Spleen (tissue), 11 donors: ENCODE results near the gene ZNF205. TPM values are rescaled to one million over a fixed set of nuclear protein-coding genes. Genes with fewer than 3 reads are reported as not detected.
A peak's percentile ranks its signal among the peaks of the same experiment; 100 is the strongest.

Source experiments
- DNase-seq: peaks from one replicate; pipeline ENCODE4 v3.0.0-alpha.2; 2020
- H3K27ac ChIP-seq, 8 donors: fragments of 200-600 bp; sonication (generic) in 7 of 8; 1 replicate in 4 of 8; 2 replicates in 4 of 8; pipeline versions ENCODE4 v1.5.0 to v1.8.0; 2016 to 2021; ENCODE audit warnings: inconsistent platforms in 4 of 8, mild to moderate bottlenecking in 4 of 8, moderate library complexity in 1 of 8
- H3K27me3 ChIP-seq, 7 donors: fragments of 200-600 bp; sonication (generic) in 6 of 7; replicated peaks in 1 of 7; 1 replicate in 4 of 7; 2 replicates in 3 of 7; pipeline versions ENCODE4 v1.5.0 to v1.8.0; 2016 to 2021; ENCODE audit warnings: inconsistent platforms in 3 of 7, mild to moderate bottlenecking in 1 of 7
- H3K36me3 ChIP-seq, 6 donors: fragments of 200-600 bp; sonication (generic) in 5 of 6; 1 replicate in 4 of 6; 2 replicates in 2 of 6; pipeline versions ENCODE4 v1.5.0 to v1.8.0; 2016 to 2021; ENCODE audit warnings: inconsistent platforms in 2 of 6
- H3K4me1 ChIP-seq, 6 donors: fragments of 200-600 bp; sonication (generic) in 5 of 6; 1 replicate in 3 of 6; 2 replicates in 3 of 6; pipeline versions ENCODE4 v1.5.0 to v1.8.0; 2016 to 2021; ENCODE audit warnings: inconsistent platforms in 3 of 6
- H3K4me3 ChIP-seq, 8 donors: fragments of 200-600 bp; sonication (generic) in 7 of 8; 1 replicate in 4 of 8; 2 replicates in 4 of 8; pipeline versions ENCODE4 v1.5.0 to v1.8.0; 2016 to 2021; ENCODE audit warnings: inconsistent platforms in 4 of 8, mild to moderate bottlenecking in 4 of 8, moderate library complexity in 2 of 8
- H3K9me3 ChIP-seq, 8 donors: fragments of 200-600 bp; sonication (generic) in 7 of 8; 1 replicate in 4 of 8; 2 replicates in 4 of 8; pipeline versions ENCODE4 v1.5.0 to v1.8.0; 2016 to 2021; ENCODE audit warnings: inconsistent platforms in 4 of 8
- CTCF ChIP-seq, 11 experiments: fragments of 200-600 bp in 7 of 11; fragments of 450-650 bp in 4 of 11; sonication (generic) in 4 of 11; IDR thresholded peaks in 8 of 11; conservative IDR thresholded peaks in 3 of 11; 1 replicate in 7 of 11; 2 replicates in 4 of 11; pipeline versions ENCODE4 v1.4.0 to v1.8.0; 2016 to 2021; ENCODE audit warnings: antibody characterized with exemption in 11 of 11, inconsistent platforms in 4 of 11, mild to moderate bottlenecking in 1 of 11
- POLR2A ChIP-seq, 3 donors: fragments of 450-650 bp; IDR thresholded peaks; one replicate each; pipeline ENCODE4 v1.5.1; 2017; ENCODE audit warnings: antibody characterized with exemption in 3 of 3, mild to moderate bottlenecking in 1 of 3
- POLR2AphosphoS5 ChIP-seq, 3 donors: sonication (generic); formaldehyde crosslinking; IDR thresholded peaks; one replicate each; pipeline ENCODE4 v1.5.1; 2017; ENCODE audit warnings: antibody characterized with exemption in 3 of 3
- whole genome bisulfite sequencing, 5 donors: extraction: QIAGEN DNeasy Blood & Tissue Kit in 3 of 5; methylation state at CpG; one replicate each; pipeline versions ENCODE4 v1.1.5 to v1.1.7; 2013 to 2018; 5-methylcytosine and 5-hydroxymethylcytosine counted together
- intact Hi-C: fragments of 100-400 bp; cut with DNase I; formaldehyde crosslinking; loops from one replicate; pipeline ENCODE4 v1.15.0; 2023; ENCODE audit warnings: low total_unique reads
- polyA plus RNA-seq, 3 donors: library from polyadenylated mRNA; stranded (reverse); fragments of 200-250 nt; gene quantifications; one replicate each; pipeline ENCODE4 v1.2.1, GENCODE V29; 2013
- total RNA-seq, 7 donors: library from RNA; depleted of rRNA in 3 of 7; stranded (reverse); fragments of >200 nt in 3 of 7; fragmentation: NEBNext Ultra II Directional in 4 of 7; extraction: Animal tissue kit (Norgen Biotek cat#: 25700) in 4 of 7; gene quantifications; one replicate each; pipeline versions ENCODE4 v1.1.0 to v1.2.1, GENCODE V29; 2016 to 2021
- donor health status: healthy with polysubstance abuse.
- donor health status: DM: no; HTN: no; CAD: no; lungs with moderate emphysema.
- donor health status: DM: no; HTN: no; CAD: no.
- donor health status: Bipolar disorder and iron deficiency.
- donor health status: healthy.
- donor health status: DM: no; HTN: no; CAD: no.
- donor health status: DM: yes; HTN: yes; CAD: no.

ZNF205 gene
- total and polyA plus RNA-seq, 10 donors, result 3.5 to 14.2 (median 6.1) TPM

GRCh38 chr16:3161235-3162018 lies 49.0 kb downstream of the ZNF205 start:
- WGBS, 5 donors, result 91 to 92% (median 91%) methylated on average over 33 to 36 of the region's 36 CpGs
- Histone ChIP-seq H3K27ac (no peak overlapping the region), H3K9me3 (peaks cover 0 to 5% (median 0%) of the 10 kb centered on the region in 8 donors), H3K4me1 (peaks cover 0 to 55% (median 32%) of the 10 kb centered on the region in 6 donors), H3K4me3 (no peak overlapping the region), H3K27me3 (peaks cover 0 to 34% (median 0%) of the 10 kb centered on the region in 7 donors), H3K36me3 (no peaks in the 10 kb centered on the region)
- TF ChIP-seq POLR2A (IDR thresholded peaks at IDR 0.05) (no peak), CTCF (IDR thresholded peaks at IDR 0.05 in 8 of 11, conservative IDR thresholded peaks at IDR 0.05 in 3 of 11) (no peak), POLR2AphosphoS5 (IDR thresholded peaks at IDR 0.05) (no peak)
- intact Hi-C loops, result loop anchor here (10.0 kb wide), 1 partner anchor 107 kb away; no protein-coding TSS in a partner anchor
- peak; percentile 72 for DNase-seq

- peak; percentile 63 for DNase-seq
- Histone ChIP-seq H3K4me1 (peaks cover 0 to 31% (median 17%) of the 10 kb centered on the region in 6 donors), H3K27me3 (peaks cover 0 to 36% (median 13%) of the 10 kb centered on the region in 7 donors), H3K27ac (no peak overlapping the region), H3K9me3 (no peaks in the 10 kb centered on the region), H3K36me3 (no peaks in the 10 kb centered on the region), H3K4me3 (no peak overlapping the region)
- intact Hi-C loops, result loop anchor here (10.0 kb wide), 1 partner anchor 110 kb away; no protein-coding TSS in a partner anchor
- WGBS, 5 donors, result 86 to 91% (median 87%) methylated on average over 34 to 37 of the region's 37 CpGs
- TF ChIP-seq POLR2A (IDR thresholded peaks at IDR 0.05), result no peak
- TF ChIP-seq POLR2AphosphoS5 (IDR thresholded peaks at IDR 0.05), result no peak
- TF ChIP-seq CTCF (IDR thresholded peaks at IDR 0.05 in 8 of 11, conservative IDR thresholded peaks at IDR 0.05 in 3 of 11), result no peak
These were observed 52.0 kb downstream of the ZNF205 start for GRCh38 chr16:3164121-3164991.

- peak; percentile 29 for DNase-seq
- intact Hi-C loops, result loop anchor here (10.0 kb wide), 1 partner anchor 110 kb away; no protein-coding TSS in a partner anchor
These were observed 52.9 kb downstream of the ZNF205 start for GRCh38 chr16:3165111-3165822.

More at GRCh38 chr16:3165111-3165822, 52.9 kb downstream of the ZNF205 start:
- 80 to 91% (median 87%) methylated on average over 12 of the region's 12 CpGs for WGBS, 5 donors
- Histone ChIP-seq H3K27ac (peak overlapping the region in 7 of 8 donors; percentile 42 to 78 (median 63)), H3K9me3 (no peaks in the 10 kb centered on the region), H3K36me3 (no peaks in the 10 kb centered on the region), H3K4me1 (peaks cover under 1 to 25% (median 11%) of the 10 kb centered on the region in 6 donors), H3K27me3 (peaks cover 5 to 40% (median 22%) of the 10 kb centered on the region in 7 donors), H3K4me3 (peak overlapping the region in 3 of 8 donors; percentile 6 to 58 (median 28))
- no peak for TF ChIP-seq CTCF (IDR thresholded peaks at IDR 0.05 in 8 of 11, conservative IDR thresholded peaks at IDR 0.05 in 3 of 11)
- no peak for TF ChIP-seq POLR2AphosphoS5 (IDR thresholded peaks at IDR 0.05)
- TF ChIP-seq POLR2A (IDR thresholded peaks at IDR 0.05), result no peak
